Hepatocyte (in vitro differentiated cells): ENCODE measurements around the gene KCNMA1. TPM values are rescaled to one million over a fixed set of nuclear protein-coding genes. Genes with fewer than 3 reads are reported as not detected.

Experiments used
- DNase-seq: peaks from one replicate; pipeline ENCODE4 v3.0.0-alpha.2; 2016; ENCODE audit warnings: low spot score
- H2AFZ ChIP-seq: fragments of 200-600 bp; sonication (generic); 2 replicates; pipeline ENCODE4 v1.6.0; 2016; ENCODE audit warnings: antibody characterized with exemption, mild to moderate bottlenecking
- H3K27ac ChIP-seq: fragments of 200-600 bp; sonication (generic); 2 replicates; pipeline ENCODE4 v1.5.1; 2016; ENCODE audit warnings: mild to moderate bottlenecking
- H3K27me3 ChIP-seq: fragments of 200-600 bp; sonication (generic); 2 replicates; pipeline ENCODE4 v1.6.1; 2016
- H3K36me3 ChIP-seq: fragments of 200-600 bp; sonication (generic); replicated peaks from 2 replicates; pipeline ENCODE4 v1.5.1; 2016; ENCODE audit warnings: low read depth; ENCODE audit not compliant: insufficient read depth
- H3K4me1 ChIP-seq: fragments of 200-600 bp; sonication (generic); 2 replicates; pipeline ENCODE4 v1.5.1; 2016; ENCODE audit warnings: mild to moderate bottlenecking, moderate library complexity; ENCODE audit not compliant: insufficient read depth
- H3K4me2 ChIP-seq: fragments of 200-600 bp; sonication (generic); 2 replicates; pipeline ENCODE4 v1.6.0; 2016
- H3K4me3 ChIP-seq: fragments of 200-600 bp; sonication (generic); 2 replicates; pipeline ENCODE4 v1.5.1; 2016; ENCODE audit warnings: mild to moderate bottlenecking
- H3K79me2 ChIP-seq: fragments of 200-600 bp; sonication (generic); 2 replicates; pipeline ENCODE4 v1.6.0; 2017; ENCODE audit warnings: mild to moderate bottlenecking
- H3K9me2 ChIP-seq: fragments of 200-600 bp; sonication (generic); replicated peaks from 2 replicates; pipeline ENCODE4 v1.6.0; 2017; ENCODE audit warnings: mild to moderate bottlenecking; ENCODE audit not compliant: insufficient read depth
- H3K9me3 ChIP-seq: fragments of 200-600 bp; sonication (generic); 2 replicates; pipeline ENCODE4 v1.5.1; 2016; ENCODE audit warnings: low read depth, mild to moderate bottlenecking
- H4K20me1 ChIP-seq: fragments of 200-600 bp; sonication (generic); 2 replicates; pipeline ENCODE4 v1.6.0; 2016; ENCODE audit warnings: mild to moderate bottlenecking; ENCODE audit not compliant: insufficient read depth, poor library complexity, severe bottlenecking
- EZH2 ChIP-seq: fragments of 200-600 bp; sonication (generic); IDR thresholded peaks from 2 replicates; pipeline ENCODE4 v1.6.1; 2016; ENCODE audit warnings: antibody characterized with exemption, mild to moderate bottlenecking, borderline replicate concordance
- EZH2phosphoT487 ChIP-seq: fragments of 200-600 bp; sonication (generic); IDR thresholded peaks from one replicate; pipeline ENCODE4 v1.6.1; 2018; ENCODE audit warnings: antibody characterized with exemption, mild to moderate bottlenecking, low read depth, moderate library complexity; ENCODE audit not compliant: unreplicated experiment, severe bottlenecking
- WGBS: methylation state at CpG from one replicate; pipeline ENCODE4 v1.1.6; 2016; ENCODE audit warnings: low lambda C conversion rate; ENCODE audit errors: missing lambda C conversion rate; 5-methylcytosine and 5-hydroxymethylcytosine counted together
- polyA plus RNA-seq: library from polyadenylated mRNA; unstranded; fragments of >200 nt; fragmentation: Nextera tagmentation; extraction: Ambion mirVana; gene quantifications from 2 replicates; pipeline ENCODE4 v1.2.1, GENCODE V29; 2016
- total RNA-seq: library from RNA; depleted of rRNA; stranded (reverse); fragments of >200 nt; gene quantifications from 2 replicates; pipeline ENCODE4 v1.2.3, GENCODE V29; 2014
- TF ChIP-seq, protein P1 (sequence below): fragments of 200-600 bp; sonication (generic); IDR thresholded peaks from 2 replicates; pipeline ENCODE4 v1.5.1; 2016; ENCODE audit warnings: antibody characterized with exemption, mild to moderate bottlenecking; ENCODE audit not compliant: poor library complexity

The KCNMA1 gene
- total and polyA plus RNA-seq, 2 experiments from 2014 or later: 42.6 to 73.3 TPM

DNA sequence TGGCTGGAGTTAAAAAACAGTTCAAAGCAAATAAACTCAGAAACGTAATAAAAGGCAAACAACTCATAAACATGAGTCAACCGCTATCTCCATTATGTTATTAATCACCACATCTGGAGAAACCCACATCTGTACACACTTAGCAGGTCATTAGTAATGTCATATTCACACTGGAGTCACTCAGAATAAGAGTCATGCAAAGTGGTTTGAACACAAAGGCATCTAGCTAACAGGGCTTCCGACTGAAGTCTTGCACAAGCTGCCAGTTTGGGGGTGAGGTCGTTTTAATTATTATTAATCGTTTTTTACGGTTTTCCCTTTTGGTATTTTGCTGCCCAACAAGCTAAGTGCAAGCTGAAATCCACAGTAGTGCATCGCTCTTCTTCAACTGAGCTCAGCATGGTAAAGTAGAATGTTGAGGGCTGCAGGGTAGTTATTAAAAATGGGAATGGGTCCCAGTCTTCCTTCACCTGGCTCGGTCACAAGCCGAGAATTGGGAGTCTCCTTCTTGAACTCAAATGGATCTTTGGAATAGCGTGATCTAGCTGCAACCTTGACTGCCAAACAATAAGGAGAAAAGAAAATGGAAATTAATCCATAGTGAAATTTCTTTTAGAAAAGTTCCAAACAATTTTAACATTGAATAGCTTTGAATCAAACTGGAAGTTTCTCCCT, 663.5 kb downstream of the KCNMA1 start:
- no peaks in the 10 kb centered on the region for H3K27me3 ChIP-seq
- no peaks in the 10 kb centered on the region for H3K79me2 ChIP-seq
- H3K27ac ChIP-seq: peak overlapping the region; percentile 59
- no peaks in the 10 kb centered on the region for H3K9me2 ChIP-seq
- H3K4me2 ChIP-seq: peak overlapping the region; percentile 42
- DNase-seq: no peak
- H2AFZ ChIP-seq: no peak overlapping the region
- TF ChIP-seq EZH2 (no peak), EZH2phosphoT487 (no peak)
- TF ChIP-seq, protein P1, sequence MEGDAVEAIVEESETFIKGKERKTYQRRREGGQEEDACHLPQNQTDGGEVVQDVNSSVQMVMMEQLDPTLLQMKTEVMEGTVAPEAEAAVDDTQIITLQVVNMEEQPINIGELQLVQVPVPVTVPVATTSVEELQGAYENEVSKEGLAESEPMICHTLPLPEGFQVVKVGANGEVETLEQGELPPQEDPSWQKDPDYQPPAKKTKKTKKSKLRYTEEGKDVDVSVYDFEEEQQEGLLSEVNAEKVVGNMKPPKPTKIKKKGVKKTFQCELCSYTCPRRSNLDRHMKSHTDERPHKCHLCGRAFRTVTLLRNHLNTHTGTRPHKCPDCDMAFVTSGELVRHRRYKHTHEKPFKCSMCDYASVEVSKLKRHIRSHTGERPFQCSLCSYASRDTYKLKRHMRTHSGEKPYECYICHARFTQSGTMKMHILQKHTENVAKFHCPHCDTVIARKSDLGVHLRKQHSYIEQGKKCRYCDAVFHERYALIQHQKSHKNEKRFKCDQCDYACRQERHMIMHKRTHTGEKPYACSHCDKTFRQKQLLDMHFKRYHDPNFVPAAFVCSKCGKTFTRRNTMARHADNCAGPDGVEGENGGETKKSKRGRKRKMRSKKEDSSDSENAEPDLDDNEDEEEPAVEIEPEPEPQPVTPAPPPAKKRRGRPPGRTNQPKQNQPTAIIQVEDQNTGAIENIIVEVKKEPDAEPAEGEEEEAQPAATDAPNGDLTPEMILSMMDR: no peak
- H3K4me1 ChIP-seq: peaks cover 40% of the 10 kb centered on the region
- H3K36me3 ChIP-seq: no peaks in the 10 kb centered on the region
- no peaks in the 10 kb centered on the region for H4K20me1 ChIP-seq
- H3K9me3 ChIP-seq: no peaks in the 10 kb centered on the region
- WGBS: 50% methylated on average over 10 of the region's 10 CpGs
- no peak overlapping the region for H3K4me3 ChIP-seq

- peak; percentile 19 for DNase-seq
- H3K9me3 ChIP-seq: no peaks in the 10 kb centered on the region
- peak overlapping the region; percentile 59 for H3K27ac ChIP-seq
- no peak overlapping the region for H2AFZ ChIP-seq
- no peaks in the 10 kb centered on the region for H3K79me2 ChIP-seq
- peaks cover 40% of the 10 kb centered on the region for H3K4me1 ChIP-seq
- no peaks in the 10 kb centered on the region for H3K9me2 ChIP-seq
- no peaks in the 10 kb centered on the region for H4K20me1 ChIP-seq
- TF ChIP-seq, protein P1: no peak
- TF ChIP-seq EZH2 (no peak), EZH2phosphoT487 (no peak)
- 32% methylated on average over 10 of the region's 10 CpGs for whole genome bisulfite sequencing
- peak overlapping the region; percentile 42 for H3K4me2 ChIP-seq
- no peaks in the 10 kb centered on the region for H3K36me3 ChIP-seq
- H3K27me3 ChIP-seq: no peaks in the 10 kb centered on the region
- no peak overlapping the region for H3K4me3 ChIP-seq
Observed at GRCh38 chr10:76973091-76974016, 664.3 kb downstream of the KCNMA1 start.

- no peaks in the 10 kb centered on the region for H4K20me1 ChIP-seq
- H3K4me2 ChIP-seq: no peak overlapping the region
- H3K79me2 ChIP-seq: no peaks in the 10 kb centered on the region
- no peaks in the 10 kb centered on the region for H3K9me3 ChIP-seq
- no peak for DNase-seq
- WGBS: 73% methylated on average over 2 of the region's 2 CpGs
- H3K4me3 ChIP-seq: no peak overlapping the region
- no peaks in the 10 kb centered on the region for H3K9me2 ChIP-seq
- H3K27me3 ChIP-seq: no peaks in the 10 kb centered on the region
- TF ChIP-seq EZH2: no peak
- TF ChIP-seq EZH2phosphoT487: no peak
- TF ChIP-seq, protein P1: no peak
- H3K27ac ChIP-seq: peak overlapping the region; percentile 59
- H3K4me1 ChIP-seq: peaks cover 40% of the 10 kb centered on the region
- H3K36me3 ChIP-seq: no peaks in the 10 kb centered on the region
- H2AFZ ChIP-seq: no peak overlapping the region
Observed at GRCh38 chr10:76972541-76972940, 665.1 kb downstream of the KCNMA1 start.
